HG03571 (cell line): ENCODE data around the gene MYO15B.

Experiments used
- ATAC-seq: cut with Tn5 transposase; IDR thresholded peaks from one replicate; pipeline ENCODE4 v1.9.1; 2021; ENCODE audit not compliant: unreplicated experiment

MYO15B gene

GRCh38 chr17:75654176-75654575, 66.6 kb downstream of the MYO15B start:
- no peak for ATAC-seq

- no peak for ATAC-seq
These were observed 70.6 kb downstream of the MYO15B start for GRCh38 chr17:75658237-75658636.

GRCh38 chr17:75661531-75661930, 73.9 kb downstream of the MYO15B start:
- no peak for ATAC-seq

GRCh38 chr17:75662511-75662910, 74.9 kb downstream of the MYO15B start:
- no peak for ATAC-seq

GRCh38 chr17:75664099-75664549, 76.5 kb downstream of the MYO15B start:
- peak; percentile 65 for ATAC-seq

GRCh38 chr17:75665981-75666380, 78.4 kb downstream of the MYO15B start:
- ATAC-seq = no peak

- peak; percentile 68 for ATAC-seq
These were observed 79.6 kb downstream of the MYO15B start, which contains the start of the genes RECQL5 and SAP30BP for GRCh38 chr17:75666959-75667790. TSS of gene RECQL5 (minus strand) at chr17:75667154. CDS start at chr17:75666557, 597 bp downstream. TSS of gene SAP30BP (plus strand) at chr17:75667338. CDS start at chr17:75667373, 35 bp downstream.

- ATAC-seq = no peak
These were observed 80.2 kb downstream of the MYO15B start for GRCh38 chr17:75667825-75668224.

- ATAC-seq = no peak
These were observed 80.9 kb downstream of the MYO15B start for GRCh38 chr17:75668489-75668888.

- ATAC-seq = no peak
These were observed 83.3 kb downstream of the MYO15B start for GRCh38 chr17:75670868-75671267.

- ATAC-seq = no peak
These were observed 84.4 kb downstream of the MYO15B start for GRCh38 chr17:75672011-75672410.

GRCh38 chr17:75673487-75673886, 85.9 kb downstream of the MYO15B start:
- no peak for ATAC-seq
